IMR-90 (cell line): ENCODE results near the gene PTPRH. TPM values are rescaled to one million over a fixed set of nuclear protein-coding genes. Genes with fewer than 3 reads are reported as not detected.

Source experiments
- ATAC-seq: fragments of 200-7000 bp; cut with Tn5 transposase; 2 replicates; pipeline ENCODE4 v1.9.1; 2020; ENCODE audit warnings: low read depth, mild to moderate bottlenecking, moderate library complexity
- BruUV-seq: library from RNA; stranded (reverse); fragments of 400-500 nt; replicated peaks from 2 replicates; lab custom pipeline; 2021; lab: Mats Ljungman, UMichigan
- CTCF ChIA-PET: fragments of 300-600 bp; formaldehyde crosslinking; extraction: SDS; loops from one replicate; lab custom pipeline; 2021; ENCODE audit warnings: antibody characterized with exemption; lab: Yijun Ruan, JAX
- POLR2A ChIA-PET: fragments of 300-600 bp; sonication (Branson Sonifier 250); formaldehyde crosslinking; loops from one replicate; lab custom pipeline; 2022; ENCODE audit warnings: antibody characterized with exemption; ENCODE audit not compliant: unreplicated experiment; lab: Charles Lee
- DNase-seq: peaks from one replicate; pipeline ENCODE4 v3.0.0; 2013
- H2AFZ ChIP-seq: replicated peaks from 2 replicates; pipeline ENCODE3; 2013; ENCODE audit warnings: low read length, mild to moderate bottlenecking; ENCODE audit not compliant: poor library complexity
- H2AK5ac ChIP-seq: 2 replicates; pipeline ENCODE4 v1.6.1; 2013; ENCODE audit warnings: low read depth, low read length, inconsistent platforms
- H2AK9ac ChIP-seq: replicated peaks from 2 replicates; pipeline ENCODE3; 2013; ENCODE audit warnings: mild to moderate bottlenecking, low read depth, low read length, moderate library complexity; ENCODE audit not compliant: poor library complexity
- H2BK120ac ChIP-seq: 2 replicates; pipeline ENCODE4 v1.6.1; 2013; ENCODE audit warnings: low read depth, low read length, inconsistent platforms
- H2BK15ac ChIP-seq: 3 replicates; pipeline ENCODE4 v1.6.1; 2013; ENCODE audit warnings: low read depth, low read length, inconsistent platforms
- H2BK20ac ChIP-seq: 2 replicates; pipeline ENCODE4 v1.6.1; 2013; ENCODE audit warnings: low read depth, mild to moderate bottlenecking, inconsistent platforms, low read length, moderate library complexity
- H2BK5ac ChIP-seq: 2 replicates; pipeline ENCODE4 v1.6.1; 2013; ENCODE audit warnings: mild to moderate bottlenecking, low read depth, low read length, inconsistent platforms; ENCODE audit not compliant: poor library complexity, severe bottlenecking
- H3K14ac ChIP-seq: replicated peaks from 2 replicates; pipeline ENCODE4 v1.6.1; 2013; ENCODE audit warnings: low read depth, low read length, inconsistent platforms
- H3K18ac ChIP-seq: 2 replicates; pipeline ENCODE4 v1.6.1; 2013; ENCODE audit warnings: low read depth, low read length, control low read depth
- H3K23ac ChIP-seq: 2 replicates; pipeline ENCODE4 v1.6.1; 2013; ENCODE audit warnings: low read depth, low read length, inconsistent platforms
- H3K27ac ChIP-seq: 2 replicates; pipeline ENCODE4 v1.5.1; 2013; ENCODE audit warnings: mild to moderate bottlenecking, control low read depth, low read length; ENCODE audit not compliant: insufficient read depth
- H3K27me3 ChIP-seq: 2 replicates; pipeline ENCODE4 v1.6.1; 2013; ENCODE audit warnings: low read length; ENCODE audit not compliant: control insufficient read depth, insufficient read depth
- H3K36me3 ChIP-seq: 2 replicates; pipeline ENCODE4 v1.6.1; 2013; ENCODE audit warnings: low read length, mixed read lengths; ENCODE audit not compliant: control insufficient read depth, insufficient read depth
- H3K4ac ChIP-seq: 2 replicates; pipeline ENCODE4 v1.6.1; 2013; ENCODE audit warnings: low read depth, low read length, inconsistent platforms
- H3K4me1 ChIP-seq: 2 replicates; pipeline ENCODE4 v1.6.1; 2013; ENCODE audit warnings: low read length, mixed read lengths; ENCODE audit not compliant: control insufficient read depth, insufficient read depth
- H3K4me2 ChIP-seq: 2 replicates; pipeline ENCODE4 v1.6.1; 2013; ENCODE audit warnings: low read depth, mild to moderate bottlenecking, control low read depth, low read length, moderate library complexity
- H3K4me3 ChIP-seq: 2 replicates; pipeline ENCODE4 v1.5.1; 2013; ENCODE audit warnings: low read depth, mild to moderate bottlenecking, control low read depth, low read length, moderate library complexity; ENCODE audit not compliant: insufficient read depth
- H3K56ac ChIP-seq: 2 replicates; pipeline ENCODE4 v1.6.1; 2013; ENCODE audit warnings: low read length, inconsistent platforms; ENCODE audit not compliant: insufficient read depth; ENCODE audit errors: extremely low read depth
- H3K79me1 ChIP-seq, 2 experiments: 2 replicates each; pipeline ENCODE4 v1.6.1; 2013; ENCODE audit warnings: low read length in 2 of 2, inconsistent platforms in 1 of 2, low read depth in 1 of 2
- H3K9ac ChIP-seq: 2 replicates; pipeline ENCODE4 v1.6.1; 2013; ENCODE audit warnings: low read depth, low read length, control low read depth
- H3K9me1 ChIP-seq: 2 replicates; pipeline ENCODE4 v1.6.1; 2013; ENCODE audit warnings: low read length, inconsistent platforms; ENCODE audit not compliant: insufficient read depth
- H3K9me3 ChIP-seq: 2 replicates; pipeline ENCODE4 v1.6.1; 2013; ENCODE audit warnings: low read length; ENCODE audit not compliant: control insufficient read depth, insufficient read depth
- H4K20me1 ChIP-seq: 2 replicates; pipeline ENCODE4 v1.6.1; 2013; ENCODE audit warnings: low read length, inconsistent platforms; ENCODE audit not compliant: insufficient read depth
- H4K5ac ChIP-seq: 2 replicates; pipeline ENCODE4 v1.6.1; 2013; ENCODE audit warnings: mild to moderate bottlenecking, low read depth, low read length, control low read depth
- H4K8ac ChIP-seq, 2 experiments: 2 replicates each; pipeline ENCODE4 v1.6.1; 2013; ENCODE audit warnings: low read depth in 2 of 2, low read length in 2 of 2, control low read depth in 1 of 2, inconsistent platforms in 1 of 2
- H4K91ac ChIP-seq: 2 replicates; pipeline ENCODE4 v1.6.1; 2013; ENCODE audit warnings: low read depth, low read length, inconsistent platforms; ENCODE audit not compliant: insufficient read depth
- CEBPB ChIP-seq: IDR thresholded peaks from 2 replicates; pipeline ENCODE4 v1.6.1; 2012; ENCODE audit warnings: low read depth, low read length, improper control_type of control experiment
- MAFK ChIP-seq: IDR thresholded peaks from 2 replicates; pipeline ENCODE4 v1.6.1; 2012; ENCODE audit warnings: low read depth, low read length, improper control_type of control experiment
- MXI1 ChIP-seq: IDR thresholded peaks from 2 replicates; pipeline ENCODE4 v1.6.1; 2012; ENCODE audit warnings: low read depth, mild to moderate bottlenecking, low read length, moderate library complexity, borderline replicate concordance
- RCOR1 ChIP-seq: IDR thresholded peaks from 2 replicates; pipeline ENCODE4 v1.6.1; 2012; ENCODE audit warnings: mild to moderate bottlenecking, low read length, improper control_type of control experiment; ENCODE audit not compliant: insufficient replicate concordance
- WGBS, 2 experiments: methylation state at CpG; one replicate each; pipeline versions ENCODE4 v1.1.5 to v1.1.7; 2013; ENCODE audit warnings: missing lambda C conversion rate in 2 of 2; ENCODE audit not compliant: insufficient read length in 1 of 2; ENCODE audit errors: extremely low coverage in 2 of 2; 5-methylcytosine and 5-hydroxymethylcytosine counted together
- dilution Hi-C: fragments of 300-500 bp; cut with HindIII; formaldehyde crosslinking; loops from one replicate; pipeline ENCODE4 v1.14.3; 2018; ENCODE audit warnings: low sequenced_read_pairs; ENCODE audit not compliant: unreplicated experiment
- in situ Hi-C: fragments of 300-500 bp; cut with MboI; formaldehyde crosslinking; loops from 3 replicates; pipeline ENCODE4 v1.14.3; 2019; ENCODE audit warnings: low sequenced_read_pairs, inconsistent platforms, mixed read lengths
- intact Hi-C: fragments of 100-400 bp; cut with micrococcal nuclease; formaldehyde crosslinking; loops from 2 replicates; pipeline ENCODE4 v1.10.0; 2022
- polyA plus RNA-seq, 3 experiments: library from polyadenylated mRNA; depleted of rRNA; stranded (reverse); fragments of >200 nt; gene quantifications; 2 replicates each; pipeline ENCODE4 v1.2.3, GENCODE V29; 2012; ENCODE audit warnings: low replicate concordance in 1 of 3
- total RNA-seq: library from RNA; depleted of rRNA; stranded (reverse); fragments of >200 nt; gene quantifications from 2 replicates; pipeline ENCODE4 v1.2.3, GENCODE V29; 2012

PTPRH gene
- total and polyA plus RNA-seq, 2 of the 4 experiments (the other 2 are of a cell fraction) = 1.3 to 3.4 TPM

DNA sequence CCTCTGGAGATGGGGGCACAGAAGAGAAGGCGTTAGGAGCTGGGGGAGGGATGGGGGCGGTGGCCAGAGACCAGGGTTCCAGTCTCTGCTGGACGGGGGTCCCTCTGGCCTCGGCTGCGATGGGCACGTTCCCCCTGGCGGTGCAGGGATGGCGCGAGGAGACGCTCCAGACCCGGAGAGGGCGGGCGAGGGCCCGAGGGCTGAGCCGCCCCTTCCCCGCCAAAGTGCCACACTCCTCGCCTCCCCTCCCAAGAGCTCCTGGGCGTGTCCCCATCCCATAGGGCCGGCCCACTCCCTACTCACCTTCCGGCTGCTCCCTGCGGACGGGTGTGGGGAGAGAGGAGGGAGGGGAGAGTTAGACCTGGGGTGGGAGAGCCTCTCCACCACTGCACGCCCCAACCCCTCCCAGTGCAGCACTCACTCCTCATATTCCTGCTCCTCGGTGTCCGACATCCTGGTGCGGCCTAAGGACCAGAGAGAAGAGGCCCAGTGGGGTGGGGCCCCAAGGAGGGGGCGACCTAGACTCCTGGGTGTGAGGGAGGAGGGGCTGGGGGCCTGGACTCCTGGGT, 62.5 kb downstream of the PTPRH start:
- Histone ChIP-seq H3K14ac (no peak overlapping the region), H3K56ac (no peak overlapping the region), H3K9ac (no peak overlapping the region), H3K9me1 (no peaks in the 10 kb centered on the region), H3K23ac (no peak overlapping the region), H3K4me3 (no peak overlapping the region), H3K36me3 (no peaks in the 10 kb centered on the region), H2BK120ac (no peak overlapping the region), H3K4me2 (no peak overlapping the region), H2BK15ac (no peak overlapping the region), H4K8ac (no peak overlapping the region), H3K4me1 (peaks cover 1% of the 10 kb centered on the region; the same call in 1 of the 2 replicates), H2AFZ (peak overlapping the region; percentile 81), H4K20me1 (no peaks in the 10 kb centered on the region), H4K5ac (no peak overlapping the region), H4K91ac (no peak overlapping the region), H2AK5ac (no peak overlapping the region), H3K79me1 (no peaks in the 10 kb centered on the region), H2BK5ac (no peak overlapping the region), H2BK20ac (no peak overlapping the region), H3K27me3 (peaks cover 53% of the 10 kb centered on the region), H3K4ac (no peak overlapping the region), H3K9me3 (no peaks in the 10 kb centered on the region), H3K27ac (no peak overlapping the region), H3K18ac (no peak overlapping the region), H2AK9ac (peak overlapping the region; percentile 72)
- CTCF ChIA-PET = interaction anchor here (0.7 kb wide), 1 partner anchor 14 kb away, joined by 3 read pairs; no protein-coding TSS in a partner anchor
- 0% methylated on average over 2 of the region's 27 CpGs; no CpG with 5 or more reads in 1 of the 2 experiments for WGBS, 2 experiments
- BruUV-seq = no TSS peak
- dilution Hi-C loops (no loop called here), in situ Hi-C loops (no loop called here), intact Hi-C loops (loop anchor here (10.0 kb wide), 1 partner anchor 148 kb away; no protein-coding TSS in a partner anchor)
- ATAC-seq (peak; percentile 48; the same call in 1 of the 2 replicates), DNase-seq (no peak)
- TF ChIP-seq MAFK = no peak
- TF ChIP-seq RCOR1 = no peak
- no peak for TF ChIP-seq CEBPB
- TF ChIP-seq MXI1 = no peak
- POLR2A ChIA-PET = no interaction called here
